Measurements from ENCODE around the gene MTAP.
"Not testable (repeated sequence)": the region's sequence is repeated elsewhere in the genome, so short reads cannot be mapped to it uniquely, and the experiment has no call there.

The MTAP gene

GRCh38 chr9:21903380-21903965, 101.0 kb downstream of the MTAP start:
- no peak for DNase-seq
- intact Hi-C loops (cut with DNase I), result no loop called here

GRCh38 chr9:21904371-21904770, 101.9 kb downstream of the MTAP start:
- intact Hi-C loops (cut with DNase I), result no loop called here

GRCh38 chr9:21904776-21905175, 102.3 kb downstream of the MTAP start:
- DNase-seq, result no peak
- intact Hi-C loops (cut with DNase I), result no loop called here

More at GRCh38 chr9:21904371-21904770, 101.9 kb downstream of the MTAP start:
- no peak for DNase-seq

- no peak for DNase-seq
- intact Hi-C loops (cut with DNase I), result no loop called here
Observed at GRCh38 chr9:21906213-21906612, 103.8 kb downstream of the MTAP start.

DNA sequence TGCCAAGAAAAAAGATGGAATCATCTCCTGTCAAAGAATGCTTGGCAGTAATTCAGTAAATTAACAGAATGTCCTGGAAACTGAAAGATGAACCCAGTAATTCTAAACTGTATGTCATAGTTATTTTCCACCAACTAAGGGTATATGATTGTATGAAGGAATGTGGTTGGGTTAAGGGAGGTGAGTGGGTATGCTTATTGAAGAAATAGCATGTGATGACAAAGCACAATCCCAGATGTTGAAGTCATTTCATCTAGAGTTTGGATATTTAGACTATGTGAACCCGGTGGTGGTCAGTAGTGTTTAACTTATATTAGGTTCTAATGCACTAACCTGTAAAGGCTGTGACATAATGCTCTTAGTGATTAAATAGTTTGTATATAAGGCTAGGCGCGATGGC, 104.4 kb downstream of the MTAP start:
- intact Hi-C loops (cut with DNase I), result no loop called here
- no peak for DNase-seq

DNA sequence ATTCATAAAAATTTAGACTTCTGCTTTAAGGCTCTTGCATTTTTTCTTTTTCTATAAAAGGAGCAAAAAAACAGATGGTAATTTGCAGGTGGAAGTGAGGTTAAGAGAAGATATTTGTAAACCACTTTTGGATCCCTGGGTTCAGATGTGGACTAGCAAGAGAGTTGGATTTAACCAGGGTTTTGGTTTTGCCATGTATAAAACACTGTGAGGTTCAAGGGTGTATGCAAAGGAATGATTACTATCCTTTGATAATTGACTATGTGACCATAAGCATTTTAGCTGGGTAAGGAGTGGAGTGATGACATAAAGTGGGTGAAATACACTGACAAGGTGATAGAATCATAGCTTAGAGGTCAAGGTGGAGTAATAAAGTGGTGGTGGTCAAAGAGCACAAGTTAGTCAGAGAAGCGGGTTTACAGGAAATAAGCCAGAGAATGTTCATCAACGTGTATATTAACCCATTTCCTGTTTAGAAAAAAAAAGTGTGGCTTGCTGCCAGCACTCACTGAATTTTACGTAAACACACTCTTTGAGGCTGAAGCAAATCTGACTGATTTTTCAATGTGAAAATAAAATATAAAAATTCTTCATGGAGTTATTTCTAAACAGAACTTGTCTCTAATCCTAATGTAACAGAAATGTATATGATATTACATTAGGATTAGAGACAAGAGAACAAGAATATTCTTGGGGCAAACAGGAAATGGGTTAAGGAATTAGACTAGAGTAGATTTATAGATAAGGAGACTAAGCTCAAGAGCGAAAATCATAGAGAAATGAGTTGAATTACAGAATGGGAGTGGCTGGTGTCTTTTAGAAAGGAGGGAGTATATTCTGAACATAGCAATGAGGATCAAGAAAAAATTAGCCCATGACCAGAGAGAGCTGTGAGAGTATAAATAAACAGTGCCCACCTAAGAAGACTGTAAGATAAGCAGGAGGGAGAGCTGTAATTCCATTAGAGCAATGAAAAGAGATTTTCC, 117.2 kb downstream of the MTAP start:
- intact Hi-C loops (cut with DNase I), result no loop called here
- DNase-seq, result no peak

- intact Hi-C loops (cut with DNase I), result no loop called here
- no peak for DNase-seq
Observed at GRCh38 chr9:21923694-21924093, 121.3 kb downstream of the MTAP start.

GRCh38 chr9:21927752-21928151, 125.3 kb downstream of the MTAP start:
- intact Hi-C loops (cut with DNase I), result no loop called here
- DNase-seq, result no peak

- intact Hi-C loops (cut with DNase I), result no loop called here
- no peak for DNase-seq
Observed at GRCh38 chr9:21931428-21931827, 129.0 kb downstream of the MTAP start.

DNA sequence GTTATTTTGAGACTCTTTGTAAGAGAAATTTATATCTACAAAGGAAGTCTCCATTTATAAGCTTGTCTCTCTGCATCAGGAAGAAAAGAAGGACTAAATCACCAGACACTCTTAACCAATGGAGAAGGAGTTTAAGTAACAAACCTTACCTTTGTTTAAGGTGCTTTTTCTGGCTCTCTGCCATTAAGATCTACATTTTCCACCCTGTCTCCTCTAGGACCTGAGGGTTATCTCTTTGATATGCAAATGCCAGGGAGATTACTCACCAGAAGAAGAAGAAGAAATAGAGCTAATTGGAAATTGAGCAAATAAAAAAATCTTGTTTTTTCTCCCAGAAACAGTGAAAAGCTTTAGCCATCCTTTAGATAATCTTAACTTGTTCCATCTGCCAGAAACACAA, 130.8 kb downstream of the MTAP start:
- intact Hi-C loops (cut with DNase I), result no loop called here
- DNase-seq, result no peak

DNA sequence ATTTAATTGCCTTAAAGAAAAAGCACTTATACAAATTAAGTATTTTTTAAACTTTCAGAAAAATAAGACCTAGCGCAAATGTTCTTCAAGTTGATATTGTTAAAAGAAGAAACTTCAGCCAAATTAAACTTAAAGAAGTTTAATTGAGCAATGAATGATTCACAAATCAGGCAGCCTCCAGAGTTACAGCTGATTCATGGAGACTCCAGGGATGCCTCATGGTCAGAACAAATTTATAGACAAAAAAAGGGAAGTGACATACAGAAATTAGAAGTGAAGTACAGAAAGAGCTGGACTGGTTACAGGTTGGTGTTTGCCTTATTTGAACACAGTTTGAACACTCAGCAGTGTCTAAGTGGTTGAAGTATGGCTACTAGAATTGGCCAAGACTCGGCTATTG, 131.4 kb downstream of the MTAP start:
- no peak for DNase-seq
- intact Hi-C loops (cut with DNase I), result no loop called here

DNA sequence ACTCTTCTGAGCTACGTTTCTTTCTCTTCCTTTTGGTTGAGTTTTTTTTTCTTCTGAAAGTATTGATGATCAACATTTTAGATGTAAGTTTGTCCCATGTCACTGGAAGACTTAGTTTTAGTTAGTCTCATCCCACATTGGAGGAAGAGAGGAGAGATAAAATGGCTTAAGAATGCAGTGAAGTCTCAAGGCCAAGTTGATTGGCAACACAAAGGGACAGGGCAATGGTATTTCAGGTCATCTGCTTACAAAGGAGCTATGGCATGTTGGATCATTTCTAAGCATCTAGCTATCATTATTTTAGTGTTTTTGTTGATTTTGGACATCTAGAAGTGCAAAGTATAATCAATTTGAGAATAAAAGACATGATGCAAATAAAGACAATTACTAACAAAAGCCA, 133.2 kb downstream of the MTAP start:
- DNase-seq, result no peak
- intact Hi-C loops (cut with DNase I), result no loop called here

- intact Hi-C loops (cut with DNase I), result no loop called here
- DNase-seq, result no peak
Observed at GRCh38 chr9:21936161-21936560, 133.7 kb downstream of the MTAP start.

DNA sequence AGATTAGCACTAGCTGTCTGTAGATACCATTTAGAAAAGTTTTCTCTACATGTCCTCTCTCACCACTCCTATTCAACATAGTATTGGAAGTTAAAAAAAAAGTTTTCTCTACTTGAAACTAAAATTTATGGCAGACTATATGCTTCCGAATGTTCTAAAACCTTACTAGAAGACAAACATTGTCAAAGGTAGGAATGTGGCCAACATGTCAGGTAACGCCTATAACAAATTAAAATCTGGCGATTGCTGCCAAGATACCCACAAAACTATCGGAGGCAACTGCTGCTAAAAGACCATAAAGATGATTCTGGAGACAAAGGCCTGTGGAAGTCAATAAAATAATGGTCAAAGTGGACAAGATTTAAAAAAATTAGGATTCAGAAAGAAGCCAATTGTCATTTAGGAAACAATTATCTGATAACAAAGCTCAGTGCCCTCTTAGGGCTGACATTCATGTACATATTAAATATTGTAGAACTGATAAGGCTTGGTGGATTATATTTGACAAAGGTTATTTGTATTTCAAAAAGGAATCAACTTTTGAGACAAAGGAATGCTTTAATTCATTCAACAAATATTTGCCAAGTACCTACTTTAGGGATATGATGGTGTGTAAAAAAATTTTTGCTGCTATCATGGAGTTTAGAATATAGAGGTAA, 139.0 kb downstream of the MTAP start:
- intact Hi-C loops (cut with DNase I), result no loop called here
- DNase-seq, result no peak

DNA sequence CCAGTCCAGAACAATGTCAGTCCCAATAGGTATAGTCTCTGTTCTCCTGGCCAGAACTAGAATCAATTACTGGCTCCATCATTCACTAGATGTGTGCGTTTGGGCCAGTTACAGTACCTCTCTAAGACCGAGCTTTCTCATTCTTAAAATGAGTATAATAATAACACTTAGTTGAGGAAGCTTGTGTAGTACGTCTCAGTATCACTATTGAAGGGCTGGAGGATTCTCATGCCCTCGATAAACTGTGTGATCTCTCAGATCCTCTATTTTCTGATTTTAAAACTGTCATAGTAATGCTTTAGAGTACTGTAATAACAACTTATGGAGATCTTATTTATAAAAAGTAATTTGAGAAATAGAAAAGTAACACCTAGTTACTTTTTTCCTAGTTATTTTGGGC, 141.0 kb downstream of the MTAP start:
- intact Hi-C loops (cut with DNase I), result no loop called here
- no peak for DNase-seq

- intact Hi-C loops (cut with DNase I), result no loop called here
Observed at GRCh38 chr9:21945606-21946005, 143.2 kb downstream of the MTAP start.

DNA sequence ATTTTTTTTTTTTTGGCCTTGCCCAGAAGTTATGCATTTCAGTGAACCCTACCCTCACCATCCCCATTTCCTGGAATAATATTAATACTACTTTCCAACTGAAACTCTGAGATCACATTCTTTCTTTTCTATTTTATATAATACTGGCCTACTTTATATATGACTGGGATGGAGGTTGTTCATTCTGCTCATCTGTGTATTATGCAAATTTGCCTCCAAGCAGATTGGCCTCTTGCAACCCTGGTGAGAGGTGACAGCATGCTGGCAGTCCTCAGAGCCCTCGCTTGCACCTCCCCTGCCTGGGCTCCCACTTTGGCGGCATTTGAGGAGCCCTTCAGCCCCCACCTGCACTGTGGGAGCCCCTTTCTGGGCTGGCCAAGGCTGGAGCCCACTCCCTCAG, 156.4 kb downstream of the MTAP start:
- intact Hi-C loops (cut with DNase I), result no loop called here
- peak in 1 of 10 donors; percentile 40 for DNase-seq

More at GRCh38 chr9:21945606-21946005, 143.2 kb downstream of the MTAP start:
- DNase-seq, result no peak

DNA sequence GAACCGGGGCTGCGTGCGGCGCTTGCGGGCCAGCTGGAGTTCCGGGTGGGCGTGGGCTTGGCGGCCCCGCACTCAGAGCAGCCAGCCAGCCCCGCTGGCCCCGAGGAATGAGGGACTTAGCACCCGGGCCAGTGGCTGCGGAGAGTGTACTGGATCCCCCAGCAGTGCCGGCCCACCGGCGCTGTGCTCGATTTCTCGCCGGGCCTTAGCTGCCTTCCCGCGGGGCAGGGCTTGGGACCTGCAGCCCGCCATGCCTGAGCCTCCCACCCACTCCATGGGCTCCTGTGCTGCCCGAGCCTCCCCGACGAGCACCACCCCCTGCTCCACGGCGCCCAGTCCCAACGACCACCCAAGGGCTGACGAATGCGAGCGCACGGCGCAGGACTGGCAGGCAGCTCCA, 156.8 kb downstream of the MTAP start:
- intact Hi-C loops (cut with DNase I), result not testable (repeated sequence)
- peak in 1 of 10 donors; percentile 33 for DNase-seq

DNA sequence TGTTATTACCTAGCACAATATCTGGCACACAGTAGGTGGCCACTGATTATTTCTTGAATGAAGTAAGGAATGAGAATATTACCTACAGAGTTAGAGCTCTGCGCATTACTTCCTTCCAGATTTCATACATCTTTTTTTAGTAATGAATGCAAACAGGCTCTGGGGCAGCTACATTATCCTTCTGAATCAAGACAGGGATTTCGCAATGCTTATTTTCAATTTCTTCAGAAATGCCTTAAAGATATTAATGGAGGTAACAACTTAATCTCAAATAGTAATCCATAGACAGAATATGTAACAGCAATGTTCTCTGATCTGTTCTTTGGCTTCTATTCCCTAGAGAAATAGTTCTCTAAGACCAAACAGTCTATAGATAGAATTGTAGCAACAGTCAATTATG, 159.1 kb downstream of the MTAP start:
- intact Hi-C loops (cut with DNase I), result no loop called here
- DNase-seq, result no peak

DNA sequence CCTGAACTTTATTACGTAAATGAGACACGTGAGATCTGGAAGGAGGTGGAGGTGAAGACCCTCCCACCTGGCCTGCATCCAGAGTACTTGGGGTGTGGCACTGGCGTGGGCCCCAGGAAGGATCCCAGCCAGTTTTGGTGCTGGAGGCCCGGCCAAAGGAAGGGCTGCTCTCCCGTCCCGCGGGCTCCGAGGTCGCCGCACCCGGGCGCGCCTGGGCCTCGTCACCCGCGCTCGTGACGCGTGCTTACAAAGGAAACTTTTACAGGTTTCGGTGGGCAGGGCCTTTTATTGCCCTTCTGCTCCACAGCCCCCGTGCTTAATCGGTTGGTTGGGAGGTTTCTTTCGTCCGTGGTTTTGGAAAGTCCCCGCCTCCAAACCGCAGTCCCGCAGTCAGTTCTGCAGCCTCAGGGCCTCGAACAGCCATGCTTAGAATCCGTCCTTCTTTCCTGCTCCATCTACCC, 162.5 kb downstream of the MTAP start:
- intact Hi-C loops (cut with DNase I), result no loop called here
- peak in 1 of 10 donors; percentile 51 for DNase-seq

- DNase-seq, result peak in 1 of 10 donors; percentile 56
- intact Hi-C loops (cut with DNase I), result no loop called here
Observed at GRCh38 chr9:21965401-21965951, 163.0 kb downstream of the MTAP start.
